Smooth muscle cell (in vitro differentiated cells): Measurements from ENCODE around the gene PXDC1. TPM values are rescaled to one million over a fixed set of nuclear protein-coding genes. Genes with fewer than 3 reads are reported as not detected.

Source experiments
- DNase-seq: peaks from one replicate; lab custom pipeline; 2025; ENCODE audit not compliant: unreplicated experiment; lab: John Stamatoyannopoulos, UW
- H2AFZ ChIP-seq: fragments of 200-600 bp; sonication (generic); 2 replicates; pipeline ENCODE4 v1.6.0; 2016; ENCODE audit warnings: antibody characterized with exemption, low read depth, mild to moderate bottlenecking
- H3F3A ChIP-seq: fragments of 200-600 bp; sonication (generic); 2 replicates; pipeline ENCODE4 v1.6.0; 2017; ENCODE audit warnings: antibody characterized with exemption, low read depth
- H3K27ac ChIP-seq: fragments of 200-600 bp; sonication (generic); 2 replicates; pipeline ENCODE4 v1.5.1; 2016; ENCODE audit warnings: low read depth, mild to moderate bottlenecking
- H3K27me3 ChIP-seq: fragments of 200-600 bp; sonication (generic); 2 replicates; pipeline ENCODE4 v1.6.1; 2016; ENCODE audit warnings: low read depth, mild to moderate bottlenecking
- H3K36me3 ChIP-seq: fragments of 200-600 bp; sonication (generic); 2 replicates; pipeline ENCODE4 v1.5.1; 2016; ENCODE audit warnings: low read depth
- H3K4me1 ChIP-seq: fragments of 200-600 bp; sonication (generic); 2 replicates; pipeline ENCODE4 v1.5.1; 2016; ENCODE audit warnings: low read depth
- H3K4me2 ChIP-seq: fragments of 200-600 bp; sonication (generic); 2 replicates; pipeline ENCODE4 v1.6.0; 2016; ENCODE audit warnings: mild to moderate bottlenecking
- H3K4me3 ChIP-seq: fragments of 200-600 bp; sonication (generic); 2 replicates; pipeline ENCODE4 v1.5.1; 2016; ENCODE audit warnings: mild to moderate bottlenecking
- H3K79me2 ChIP-seq: fragments of 200-600 bp; sonication (generic); 2 replicates; pipeline ENCODE4 v1.6.0; 2016; ENCODE audit warnings: low read depth, mild to moderate bottlenecking
- H3K9ac ChIP-seq: fragments of 200-600 bp; sonication (generic); 2 replicates; pipeline ENCODE4 v1.6.0; 2016; ENCODE audit warnings: low read depth
- H3K9me3 ChIP-seq: fragments of 200-600 bp; sonication (generic); replicated peaks from 2 replicates; pipeline ENCODE4 v1.5.1; 2016; ENCODE audit warnings: low read depth
- H4K20me1 ChIP-seq: fragments of 200-600 bp; sonication (generic); 2 replicates; pipeline ENCODE4 v1.6.0; 2016; ENCODE audit warnings: low read depth
- WGBS: methylation state at CpG from one replicate; pipeline ENCODE4 v1.1.7; 2016; ENCODE audit warnings: low lambda C conversion rate; 5-methylcytosine and 5-hydroxymethylcytosine counted together
- polyA plus RNA-seq: library from polyadenylated mRNA; unstranded; fragments of >200 nt; fragmentation: Nextera tagmentation; extraction: Ambion mirVana; gene quantifications from 2 replicates; pipeline ENCODE4 v1.2.1, GENCODE V29; 2016
- total RNA-seq: library from RNA; depleted of rRNA; stranded (reverse); fragments of >200 nt; gene quantifications from 2 replicates; pipeline ENCODE4 v1.2.3, GENCODE V29; 2014
- TF ChIP-seq, protein P1 (sequence below): fragments of 200-600 bp; sonication (generic); IDR thresholded peaks from 2 replicates; pipeline ENCODE4 v1.5.1; 2017; ENCODE audit warnings: borderline replicate concordance, mild to moderate bottlenecking, antibody characterized with exemption; ENCODE audit not compliant: insufficient read depth, poor library complexity, severe bottlenecking

The PXDC1 gene
- total and polyA plus RNA-seq, 2 experiments from 2014 or later, result 49.1 to 78.6 TPM

GRCh38 chr6:3711776-3712175 lies 39.7 kb downstream of the PXDC1 start:
- Histone ChIP-seq H3K27me3 (no peaks in the 10 kb centered on the region), H3K4me3 (no peak overlapping the region), H3K9ac (no peak overlapping the region), H3K36me3 (no peaks in the 10 kb centered on the region), H3K4me1 (no peaks in the 10 kb centered on the region), H3K9me3 (no peaks in the 10 kb centered on the region), H3F3A (peaks cover 7% of the 10 kb centered on the region), H4K20me1 (peaks cover 5% of the 10 kb centered on the region), H2AFZ (no peak overlapping the region), H3K4me2 (no peak overlapping the region), H3K79me2 (no peaks in the 10 kb centered on the region), H3K27ac (no peak overlapping the region)
- no peak for DNase-seq
- TF ChIP-seq, protein P1, sequence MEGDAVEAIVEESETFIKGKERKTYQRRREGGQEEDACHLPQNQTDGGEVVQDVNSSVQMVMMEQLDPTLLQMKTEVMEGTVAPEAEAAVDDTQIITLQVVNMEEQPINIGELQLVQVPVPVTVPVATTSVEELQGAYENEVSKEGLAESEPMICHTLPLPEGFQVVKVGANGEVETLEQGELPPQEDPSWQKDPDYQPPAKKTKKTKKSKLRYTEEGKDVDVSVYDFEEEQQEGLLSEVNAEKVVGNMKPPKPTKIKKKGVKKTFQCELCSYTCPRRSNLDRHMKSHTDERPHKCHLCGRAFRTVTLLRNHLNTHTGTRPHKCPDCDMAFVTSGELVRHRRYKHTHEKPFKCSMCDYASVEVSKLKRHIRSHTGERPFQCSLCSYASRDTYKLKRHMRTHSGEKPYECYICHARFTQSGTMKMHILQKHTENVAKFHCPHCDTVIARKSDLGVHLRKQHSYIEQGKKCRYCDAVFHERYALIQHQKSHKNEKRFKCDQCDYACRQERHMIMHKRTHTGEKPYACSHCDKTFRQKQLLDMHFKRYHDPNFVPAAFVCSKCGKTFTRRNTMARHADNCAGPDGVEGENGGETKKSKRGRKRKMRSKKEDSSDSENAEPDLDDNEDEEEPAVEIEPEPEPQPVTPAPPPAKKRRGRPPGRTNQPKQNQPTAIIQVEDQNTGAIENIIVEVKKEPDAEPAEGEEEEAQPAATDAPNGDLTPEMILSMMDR, result no peak
- WGBS, result 85% methylated on average over 6 of the region's 6 CpGs

DNA sequence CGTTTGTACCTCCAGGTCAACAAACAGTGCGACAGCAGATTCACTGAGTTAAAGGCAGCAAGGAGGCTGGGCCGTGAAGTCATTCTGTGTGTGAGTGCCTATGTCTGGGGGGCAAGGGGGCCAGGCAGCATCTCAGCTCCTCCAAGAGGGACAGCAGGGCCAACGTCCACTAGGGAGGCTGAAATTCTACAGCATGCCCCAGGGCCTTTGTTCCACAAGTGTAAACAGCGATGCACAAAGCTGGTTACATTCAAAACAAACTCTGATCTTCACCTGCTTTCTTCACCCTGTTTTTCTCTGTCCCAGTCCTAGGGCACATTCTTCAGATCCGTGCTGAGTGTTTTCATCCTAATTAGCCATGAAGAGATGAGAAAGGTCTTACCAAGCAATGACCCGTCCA lies 41.1 kb downstream of the PXDC1 start:
- Histone ChIP-seq H3K4me1 (no peaks in the 10 kb centered on the region), H3K27me3 (no peaks in the 10 kb centered on the region)

GRCh38 chr6:3708540-3708939 lies 43.0 kb downstream of the PXDC1 start:
- Histone ChIP-seq H3K27ac (no peak overlapping the region), H2AFZ (no peak overlapping the region), H3K9ac (no peak overlapping the region), H4K20me1 (peaks cover 5% of the 10 kb centered on the region), H3K4me3 (no peak overlapping the region), H3K36me3 (no peaks in the 10 kb centered on the region), H3F3A (no peaks in the 10 kb centered on the region), H3K27me3 (no peaks in the 10 kb centered on the region), H3K4me2 (no peak overlapping the region), H3K9me3 (no peaks in the 10 kb centered on the region), H3K79me2 (no peaks in the 10 kb centered on the region), H3K4me1 (no peaks in the 10 kb centered on the region)
- WGBS, result 97% methylated on average over 4 of the region's 4 CpGs
- no peak for DNase-seq
- TF ChIP-seq, protein P1, result no peak

More for the DNA sequence above, 41.1 kb downstream of the PXDC1 start:
- no peaks in the 10 kb centered on the region for H3K79me2 ChIP-seq
- no peak overlapping the region for H3K4me2 ChIP-seq
- no peak for DNase-seq
- H3K4me3 ChIP-seq, result no peak overlapping the region
- peaks cover 7% of the 10 kb centered on the region for H3F3A ChIP-seq
- no peak overlapping the region for H2AFZ ChIP-seq
- peaks cover 5% of the 10 kb centered on the region for H4K20me1 ChIP-seq
- H3K27ac ChIP-seq, result no peak overlapping the region
- WGBS, result 81% methylated on average over 7 of the region's 7 CpGs
- H3K9ac ChIP-seq, result no peak overlapping the region
- no peaks in the 10 kb centered on the region for H3K9me3 ChIP-seq
- TF ChIP-seq, protein P1, result no peak
- H3K36me3 ChIP-seq, result no peaks in the 10 kb centered on the region

DNA sequence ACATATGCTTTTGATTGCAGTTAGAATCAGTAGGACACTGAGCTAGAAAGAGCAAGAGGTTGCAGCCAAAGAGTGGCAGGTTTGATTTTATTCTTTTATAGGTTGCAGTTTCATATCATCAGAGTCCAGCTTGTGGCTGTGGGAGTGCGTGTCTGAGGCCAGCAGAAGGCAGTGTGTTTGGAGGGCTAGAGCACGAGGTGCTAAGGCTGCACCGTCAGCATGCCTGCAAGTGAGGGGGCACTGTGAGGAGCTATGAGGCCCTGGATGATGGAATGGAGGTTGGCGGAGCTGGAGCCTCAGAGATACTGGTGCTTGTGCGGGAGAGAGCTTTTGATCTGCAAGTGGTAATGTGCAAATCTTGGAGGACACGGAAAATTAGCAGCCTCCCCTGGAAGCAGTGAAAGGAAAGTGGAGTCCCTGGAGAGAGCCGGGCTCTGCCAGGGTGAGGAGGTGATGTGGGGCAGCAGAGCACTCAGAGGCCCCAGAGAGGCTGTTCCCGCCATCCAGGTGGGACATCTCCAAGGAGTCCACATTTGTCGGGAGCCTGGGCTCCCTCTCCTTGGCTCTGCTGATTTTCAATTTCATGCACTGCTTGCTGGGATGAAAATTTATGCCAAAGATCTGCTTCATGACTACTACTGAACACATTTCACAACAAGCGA lies 43.6 kb downstream of the PXDC1 start:
- 93% methylated on average over 10 of the region's 10 CpGs for WGBS
- Histone ChIP-seq H3K79me2 (no peaks in the 10 kb centered on the region), H3K36me3 (no peaks in the 10 kb centered on the region), H3K4me2 (no peak overlapping the region), H3K27me3 (no peaks in the 10 kb centered on the region), H3F3A (no peaks in the 10 kb centered on the region), H3K4me3 (no peak overlapping the region), H3K27ac (no peak overlapping the region), H3K9me3 (no peaks in the 10 kb centered on the region), H4K20me1 (peaks cover 5% of the 10 kb centered on the region), H3K4me1 (no peaks in the 10 kb centered on the region), H3K9ac (no peak overlapping the region), H2AFZ (no peak overlapping the region)
- TF ChIP-seq, protein P1, result no peak
- DNase-seq, result no peak
